Heart left ventricle (tissue), 16 donors: ENCODE data around the gene BFSP2. TPM values are rescaled to one million over a fixed set of nuclear protein-coding genes. Genes with fewer than 3 reads are reported as not detected.

Experiments
- ATAC-seq, 4 donors: fragments of 200-7000 bp; cut with Tn5 transposase; one replicate each; pipeline ENCODE4 v1.9.1; 2020 to 2022; ENCODE audit warnings: moderate library complexity in 4 of 4, mild to moderate bottlenecking in 3 of 4, moderate number of reproducible peaks in 1 of 4
- DNase-seq, 5 donors: peaks; one replicate each; pipeline ENCODE4 v3.0.0-alpha.2; 2020
- H3K27ac ChIP-seq, 12 donors: fragments of 200-600 bp; sonication (generic) in 4 of 12; one replicate each; pipeline versions ENCODE4 v1.5.0 to v1.8.0; 2016 to 2022; ENCODE audit warnings: mild to moderate bottlenecking in 2 of 12
- H3K27me3 ChIP-seq, 9 donors: fragments of 200-600 bp; sonication (generic) in 2 of 9; one replicate each; pipeline versions ENCODE4 v1.5.1 to v1.8.0; 2016 to 2022; ENCODE audit warnings: mild to moderate bottlenecking in 3 of 9
- H3K36me3 ChIP-seq, 9 donors: fragments of 200-600 bp; sonication (generic) in 2 of 9; one replicate each; pipeline versions ENCODE4 v1.5.0 to v1.8.0; 2018 to 2022; ENCODE audit warnings: mild to moderate bottlenecking in 2 of 9
- H3K4me1 ChIP-seq, 12 donors: fragments of 200-600 bp; sonication (generic) in 4 of 12; one replicate each; pipeline versions ENCODE4 v1.5.0 to v1.8.0; 2016 to 2022; ENCODE audit warnings: mild to moderate bottlenecking in 3 of 12
- H3K4me3 ChIP-seq, 12 donors: fragments of 200-600 bp; sonication (generic) in 4 of 12; one replicate each; pipeline versions ENCODE4 v1.5.0 to v1.8.0; 2017 to 2022; ENCODE audit warnings: mild to moderate bottlenecking in 9 of 12, moderate library complexity in 4 of 12
- H3K9me3 ChIP-seq, 12 donors: fragments of 200-600 bp; sonication (generic) in 4 of 12; one replicate each; pipeline versions ENCODE4 v1.5.0 to v1.8.0; 2016 to 2022; ENCODE audit warnings: mild to moderate bottlenecking in 1 of 12
- CTCF ChIP-seq, 12 donors: fragments of 200-600 bp; sonication (generic) in 4 of 12; IDR thresholded peaks; one replicate each; pipeline versions ENCODE4 v1.5.0 to v1.8.0; 2018 to 2022; ENCODE audit warnings: antibody characterized with exemption in 12 of 12, mild to moderate bottlenecking in 5 of 12
- POLR2A ChIP-seq, 2 donors: fragments of 450-650 bp; IDR thresholded peaks; one replicate each; pipeline ENCODE4 v1.6.1; 2017; ENCODE audit warnings: antibody characterized with exemption in 2 of 2, mild to moderate bottlenecking in 2 of 2, moderate library complexity in 2 of 2
- WGBS, 4 donors: extraction: QIAGEN DNeasy Blood & Tissue Kit in 2 of 4; methylation state at CpG; one replicate each; pipeline versions ENCODE4 v1.1.5 to v1.1.7; 2013 to 2018; 5-methylcytosine and 5-hydroxymethylcytosine counted together
- intact Hi-C, 10 donors: fragments of 100-400 bp; cut with DNase I; formaldehyde crosslinking; loops; one replicate each; pipeline versions ENCODE4 v1.11.1 to v1.14.2; 2022
- polyA plus RNA-seq, 2 donors: library from polyadenylated mRNA; stranded (reverse); fragments of 200-250 nt; gene quantifications; one replicate each; pipeline ENCODE4 v1.2.3, GENCODE V29; 2013
- total RNA-seq, 9 donors: library from RNA; depleted of rRNA in 2 of 9; stranded (reverse); fragments of >200 nt in 2 of 9; fragmentation: NEBNext Ultra II Directional in 3 of 9; extraction: Animal tissue kit (Norgen Biotek cat#: 25700) in 3 of 9; gene quantifications; one replicate each; pipeline versions ENCODE4 v1.1.0 to v1.2.4, GENCODE V29; 2016 to 2023
- donor health status: ischemic (EF 13 %, LVEDD 7.1; RV severe dilation, severe dysfunction).
- donor health status: healthy with polysubstance abuse.
- donor health status: DM: no; HTN: yes; CAD: no.
- donor health status: DM: no; HTN: no; CAD: no.
- donor health status: ischemic (EF 25% LVEDD 6.9; RV normal size, moderate dysfunction).
- donor health status: ischemic (EF 25% LVEDD 5.7; RV mildly dilated, moderate dysfunction).
- donor health status: healthy.
- donor health status: DM: yes; HTN: yes; CAD: no.
- donor health status: ischemic (EF 35%, LVEDD 5.7; RV mildly dilated, moderate dysfunction).
- donor health status: nonischemic (EF 11% LVEDD 7.7; RV severe dilation, severe dysfunction).
- donor health status: DM: yes; HTN: yes; CAD: no.
- donor health status: PGD.
- donor health status: ischemic (EF 29% LVEDD 5.4; RV normal size, mild dysfunction).
- donor health status: nonischemic (EF 23%, LVEDD 6.1; RV moderate dilation, normal function).

The BFSP2 gene
- total and polyA plus RNA-seq, 11 donors = not detected

DNA sequence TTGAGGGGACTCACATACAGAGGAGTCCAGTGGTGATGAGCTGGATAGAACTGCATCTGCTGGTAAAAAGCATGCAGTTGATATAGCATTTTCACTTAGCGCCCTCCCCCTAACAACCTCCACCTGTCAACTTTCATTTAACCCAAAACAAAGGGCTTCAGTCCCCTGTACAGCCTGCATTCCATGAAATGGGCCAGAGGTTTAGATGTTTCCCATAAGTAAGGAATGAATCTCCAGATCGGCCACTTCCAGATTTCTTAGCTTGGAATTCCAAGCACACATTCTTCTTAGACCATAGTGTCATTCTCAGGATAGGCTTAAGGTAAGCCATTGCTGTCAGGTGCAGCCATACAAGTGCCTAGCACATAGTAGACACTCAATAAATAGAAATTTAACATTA lies 32.9 kb upstream of the BFSP2 start:
- H3K27ac ChIP-seq = no peak overlapping the region
- H3K36me3 ChIP-seq = no peaks in the 10 kb centered on the region
- peaks cover 0 to 3% (median 0%) of the 10 kb centered on the region in 12 donors for H3K4me1 ChIP-seq
- no peaks in the 10 kb centered on the region for H3K9me3 ChIP-seq
- no peak overlapping the region for H3K4me3 ChIP-seq
- WGBS, 4 donors = 89 to 95% (median 94%) methylated on average over 2 of the region's 2 CpGs
- DNase-seq = no peak
- intact Hi-C loops = no loop called here
- no peak for ATAC-seq
- TF ChIP-seq POLR2A (IDR thresholded peaks at IDR 0.05) (no peak), CTCF (IDR thresholded peaks at IDR 0.05) (no peak)
- H3K27me3 ChIP-seq = no peaks in the 10 kb centered on the region

GRCh38 chr3:133367403-133367802 lies 32.5 kb upstream of the BFSP2 start:
- no peak overlapping the region for H3K4me3 ChIP-seq
- H3K27me3 ChIP-seq = no peaks in the 10 kb centered on the region
- H3K4me1 ChIP-seq = peaks cover 0 to 3% (median 0%) of the 10 kb centered on the region in 12 donors
- DNase-seq (no peak), ATAC-seq (no peak)
- 78 to 91% (median 87%) methylated on average over 3 of the region's 3 CpGs for WGBS, 4 donors
- TF ChIP-seq CTCF (IDR thresholded peaks at IDR 0.05) = no peak
- no peaks in the 10 kb centered on the region for H3K36me3 ChIP-seq
- intact Hi-C loops = no loop called here
- H3K9me3 ChIP-seq = no peaks in the 10 kb centered on the region
- no peak overlapping the region for H3K27ac ChIP-seq

DNA sequence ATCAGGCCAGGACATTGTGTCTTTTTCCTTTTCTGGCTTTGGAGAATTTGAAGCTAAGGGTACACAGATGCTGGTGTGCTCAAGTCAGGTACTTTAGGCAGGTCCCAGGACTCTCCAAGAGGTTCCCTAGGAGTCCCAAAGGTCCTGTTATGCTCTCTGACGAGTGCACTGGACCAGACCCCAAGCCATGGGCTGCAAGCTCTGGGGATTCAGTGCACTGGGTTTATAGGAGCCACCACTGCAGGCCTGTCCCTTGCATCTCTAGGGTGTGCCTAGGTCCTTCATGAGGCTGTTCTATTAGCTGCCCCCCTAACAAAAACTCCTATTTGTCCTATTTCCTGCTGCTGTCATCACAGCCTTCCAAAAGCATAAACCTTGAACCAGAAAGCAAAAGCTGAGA lies 31.9 kb upstream of the BFSP2 start:
- Histone ChIP-seq H3K27me3 (no peaks in the 10 kb centered on the region), H3K4me3 (no peak overlapping the region), H3K36me3 (no peaks in the 10 kb centered on the region), H3K9me3 (no peaks in the 10 kb centered on the region), H3K4me1 (peaks cover 0 to 3% (median 0%) of the 10 kb centered on the region in 12 donors), H3K27ac (no peak overlapping the region)
- no peak for ATAC-seq
- intact Hi-C loops = no loop called here
- 47 to 82% (median 61%) methylated on average over 1 of the region's 1 CpG for WGBS, 4 donors
- no peak for TF ChIP-seq CTCF (IDR thresholded peaks at IDR 0.05)
- TF ChIP-seq POLR2A (IDR thresholded peaks at IDR 0.05) = no peak
- no peak for DNase-seq

DNA sequence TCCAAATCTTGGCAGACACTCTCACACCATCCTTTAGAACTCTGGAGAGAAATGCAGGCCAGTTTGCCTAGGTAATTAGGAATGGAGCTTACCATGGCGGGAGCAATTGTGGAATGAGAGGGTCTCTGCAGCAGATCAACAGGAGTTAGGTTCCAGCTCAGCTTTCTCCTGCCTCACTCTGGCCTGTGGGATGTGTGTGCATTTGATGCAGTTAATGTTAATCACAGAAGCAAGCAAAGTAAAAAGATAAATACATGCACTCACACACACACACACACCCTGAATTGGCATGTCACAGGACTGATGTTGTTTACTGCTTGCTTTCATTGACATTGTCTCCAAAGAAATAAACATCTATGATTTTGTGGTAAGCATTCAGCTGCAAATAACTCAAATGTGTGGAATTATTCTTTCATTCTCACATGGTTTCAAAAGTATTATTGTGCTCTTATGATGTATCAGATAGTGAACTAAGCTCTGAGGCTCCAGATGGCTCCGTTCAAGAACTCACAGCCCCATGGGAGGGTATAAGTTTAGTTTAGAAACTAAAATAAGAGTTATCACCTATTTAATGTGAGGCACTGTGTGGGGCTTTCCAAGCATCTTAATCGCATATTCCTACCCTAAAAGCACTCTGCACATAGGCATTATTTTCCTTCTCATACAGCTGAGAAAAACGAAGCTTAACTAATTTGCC lies 31.3 kb upstream of the BFSP2 start:
- intact Hi-C loops = no loop called here
- TF ChIP-seq CTCF (IDR thresholded peaks at IDR 0.05) = no peak
- no peak for TF ChIP-seq POLR2A (IDR thresholded peaks at IDR 0.05)
- DNase-seq = no peak
- peaks cover 0 to 3% (median 0%) of the 10 kb centered on the region in 12 donors for H3K4me1 ChIP-seq
- no peaks in the 10 kb centered on the region for H3K9me3 ChIP-seq
- H3K27ac ChIP-seq = no peak overlapping the region
- no peaks in the 10 kb centered on the region for H3K36me3 ChIP-seq
- H3K27me3 ChIP-seq = no peaks in the 10 kb centered on the region
- WGBS, 4 donors = 48 to 64% (median 58%) methylated on average over 4 of the region's 4 CpGs
- H3K4me3 ChIP-seq = no peak overlapping the region
- ATAC-seq = no peak
